Measurements from ENCODE around the gene SMYD3. TPM values are rescaled to one million over a fixed set of nuclear protein-coding genes. Genes with fewer than 3 reads are reported as not detected.

The SMYD3 gene
- total RNA-seq, 3 donors from 2014 or later (not counting 1 experiment from before 2014, with no cell fraction given) = 43.6 to 48.0 (median 46.1) TPM

DNA sequence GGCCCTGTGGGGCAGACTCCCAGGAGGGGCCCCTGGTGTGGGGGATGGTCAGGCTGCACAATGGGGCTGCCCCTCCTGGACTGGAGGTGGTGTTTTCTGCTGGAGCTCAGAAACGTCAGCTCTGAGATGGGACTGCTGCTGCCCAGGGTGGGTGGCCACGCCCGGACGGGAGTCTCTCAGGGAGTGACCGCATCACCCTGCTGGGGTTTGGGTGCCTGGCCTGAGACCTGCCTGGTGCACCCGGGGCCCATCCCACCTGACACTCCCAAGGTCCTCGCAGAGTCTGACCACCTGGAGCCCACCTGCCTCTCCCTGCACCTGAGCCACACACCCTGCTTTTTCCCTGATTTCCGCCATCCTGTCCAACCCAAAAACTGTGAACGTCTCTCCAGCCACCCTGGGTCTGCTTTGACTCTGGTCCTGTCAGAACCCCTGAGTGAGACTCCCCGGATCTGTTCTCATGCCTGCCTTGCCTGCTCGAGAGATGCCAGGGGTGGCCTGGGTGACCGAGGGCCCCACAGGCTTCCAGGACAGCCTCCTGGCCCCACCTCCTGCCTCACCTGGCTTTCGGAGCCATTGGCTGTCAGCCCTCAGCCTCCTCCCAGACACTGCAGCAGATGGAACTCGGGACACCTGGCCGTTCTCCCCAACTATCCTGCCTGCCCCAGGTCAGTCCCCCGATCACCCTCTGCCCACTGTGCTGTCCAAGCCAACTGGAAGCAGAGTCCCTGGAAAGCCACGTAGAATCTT is 11.6 kb upstream of the SMYD3 start:
- Mint-ChIP-seq H3K27me3 (ENCODE audit: low read depth in 2 of 2) (no peaks in the 10 kb centered on the region), H3K27ac (no peak overlapping the region), H3K4me3 (no peak overlapping the region), H3K36me3 (no peaks in the 10 kb centered on the region), H3K4me1 (no peaks in the 10 kb centered on the region), H3K9me3 (no peaks in the 10 kb centered on the region)
- DNase-seq (no peak), ATAC-seq (no peak)
- intact Hi-C loops (cut with micrococcal nuclease) = no loop called here
- Histone ChIP-seq H3K9me3 (ENCODE audit: control insufficient read depth, insufficient read depth, low read length) (peaks cover 27% of the 10 kb centered on the region), H3K36me3 (ENCODE audit: control insufficient read depth, insufficient read depth, low read length) (no peaks in the 10 kb centered on the region), H3K4me1 (ENCODE audit: control insufficient read depth, insufficient read depth, low read length) (no peaks in the 10 kb centered on the region), H3K27me3 (ENCODE audit: control insufficient read depth, insufficient read depth, low read length) (no peaks in the 10 kb centered on the region), H3K27ac (ENCODE audit: low read length) (no peak overlapping the region), H3K4me3 (ENCODE audit: low read length) (no peak overlapping the region)
- TF ChIP-seq, protein P1, sequence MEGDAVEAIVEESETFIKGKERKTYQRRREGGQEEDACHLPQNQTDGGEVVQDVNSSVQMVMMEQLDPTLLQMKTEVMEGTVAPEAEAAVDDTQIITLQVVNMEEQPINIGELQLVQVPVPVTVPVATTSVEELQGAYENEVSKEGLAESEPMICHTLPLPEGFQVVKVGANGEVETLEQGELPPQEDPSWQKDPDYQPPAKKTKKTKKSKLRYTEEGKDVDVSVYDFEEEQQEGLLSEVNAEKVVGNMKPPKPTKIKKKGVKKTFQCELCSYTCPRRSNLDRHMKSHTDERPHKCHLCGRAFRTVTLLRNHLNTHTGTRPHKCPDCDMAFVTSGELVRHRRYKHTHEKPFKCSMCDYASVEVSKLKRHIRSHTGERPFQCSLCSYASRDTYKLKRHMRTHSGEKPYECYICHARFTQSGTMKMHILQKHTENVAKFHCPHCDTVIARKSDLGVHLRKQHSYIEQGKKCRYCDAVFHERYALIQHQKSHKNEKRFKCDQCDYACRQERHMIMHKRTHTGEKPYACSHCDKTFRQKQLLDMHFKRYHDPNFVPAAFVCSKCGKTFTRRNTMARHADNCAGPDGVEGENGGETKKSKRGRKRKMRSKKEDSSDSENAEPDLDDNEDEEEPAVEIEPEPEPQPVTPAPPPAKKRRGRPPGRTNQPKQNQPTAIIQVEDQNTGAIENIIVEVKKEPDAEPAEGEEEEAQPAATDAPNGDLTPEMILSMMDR (IDR thresholded peaks at IDR 0.05) = no peak
- WGBS (ENCODE audit: insufficient coverage) = 88% methylated on average over 17 of the region's 17 CpGs

DNA sequence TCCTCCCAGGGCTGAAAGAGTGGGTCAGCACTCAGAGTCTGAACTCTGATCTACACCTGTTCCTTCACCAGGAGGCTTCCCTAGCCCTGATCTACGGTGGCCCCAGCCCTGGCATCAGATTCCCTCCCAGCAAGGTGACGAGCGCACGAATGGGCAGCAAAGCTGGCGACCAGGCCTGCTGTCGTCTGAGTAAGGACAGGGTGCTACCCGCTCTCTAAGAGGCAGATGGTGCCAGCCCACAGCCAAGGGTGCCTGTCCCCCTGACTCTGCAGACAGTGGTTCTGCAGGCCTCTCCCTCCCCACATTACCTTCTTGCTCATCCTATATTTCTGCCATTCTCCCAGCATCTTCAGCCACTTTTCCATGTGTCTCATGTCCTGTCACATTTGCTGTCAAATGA is 10.3 kb upstream of the SMYD3 start:
- H3K36me3 ChIP-seq (ENCODE audit: control insufficient read depth, insufficient read depth, low read length) = no peaks in the 10 kb centered on the region
- H3K27ac ChIP-seq (ENCODE audit: low read length) = no peak overlapping the region
- ATAC-seq (no peak), DNase-seq (no peak)
- WGBS (ENCODE audit: insufficient coverage) = 80% methylated on average over 7 of the region's 7 CpGs
- no peaks in the 10 kb centered on the region for H3K4me1 ChIP-seq (ENCODE audit: control insufficient read depth, insufficient read depth, low read length)
- H3K27ac Mint-ChIP-seq = no peak overlapping the region
- H3K4me1 Mint-ChIP-seq = no peaks in the 10 kb centered on the region
- TF ChIP-seq, protein P1 (IDR thresholded peaks at IDR 0.05) = no peak
- H3K4me3 Mint-ChIP-seq = no peak overlapping the region
- no peaks in the 10 kb centered on the region for H3K36me3 Mint-ChIP-seq
- intact Hi-C loops (cut with micrococcal nuclease) = no loop called here
- H3K9me3 Mint-ChIP-seq = no peaks in the 10 kb centered on the region
- H3K4me3 ChIP-seq (ENCODE audit: low read length) = no peak overlapping the region
- no peaks in the 10 kb centered on the region for H3K27me3 ChIP-seq (ENCODE audit: control insufficient read depth, insufficient read depth, low read length)
- H3K9me3 ChIP-seq (ENCODE audit: control insufficient read depth, insufficient read depth, low read length) = peaks cover 27% of the 10 kb centered on the region
- no peaks in the 10 kb centered on the region for H3K27me3 Mint-ChIP-seq (ENCODE audit: low read depth in 2 of 2)

DNA sequence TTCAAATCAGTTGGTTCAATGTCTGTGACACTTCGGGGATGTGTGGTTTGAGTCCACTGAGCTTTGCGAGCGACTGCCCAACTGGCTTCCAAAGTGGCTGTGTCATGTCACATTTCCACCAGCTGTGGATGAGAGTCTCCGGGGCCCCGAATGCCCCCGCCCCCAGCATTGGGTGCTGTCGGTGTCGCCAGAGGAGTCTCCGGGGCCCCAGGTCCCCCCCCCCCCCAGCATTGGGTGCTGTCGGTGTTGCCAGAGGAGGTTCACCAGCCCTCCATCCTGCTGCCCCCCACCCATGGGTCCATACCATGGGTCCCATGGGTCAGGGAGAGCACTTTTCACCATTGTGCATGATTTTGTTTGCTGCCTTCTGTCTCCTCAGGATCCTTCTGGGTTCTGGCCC is 9.0 kb upstream of the SMYD3 start:
- no peaks in the 10 kb centered on the region for H3K36me3 Mint-ChIP-seq
- no peaks in the 10 kb centered on the region for H3K4me1 ChIP-seq (ENCODE audit: control insufficient read depth, insufficient read depth, low read length)
- no peak overlapping the region for H3K4me3 ChIP-seq (ENCODE audit: low read length)
- DNase-seq (no peak), ATAC-seq (no peak)
- no peak overlapping the region for H3K27ac ChIP-seq (ENCODE audit: low read length)
- no peaks in the 10 kb centered on the region for H3K27me3 Mint-ChIP-seq (ENCODE audit: low read depth in 2 of 2)
- H3K9me3 ChIP-seq (ENCODE audit: control insufficient read depth, insufficient read depth, low read length) = peaks cover 27% of the 10 kb centered on the region
- H3K27me3 ChIP-seq (ENCODE audit: control insufficient read depth, insufficient read depth, low read length) = no peaks in the 10 kb centered on the region
- no peak overlapping the region for H3K4me3 Mint-ChIP-seq
- H3K4me1 Mint-ChIP-seq = no peaks in the 10 kb centered on the region
- no peaks in the 10 kb centered on the region for H3K9me3 Mint-ChIP-seq
- WGBS (ENCODE audit: insufficient coverage) = 94% methylated on average over 10 of the region's 10 CpGs
- TF ChIP-seq, protein P1 (IDR thresholded peaks at IDR 0.05) = no peak
- no peak overlapping the region for H3K27ac Mint-ChIP-seq
- intact Hi-C loops (cut with micrococcal nuclease) = no loop called here
- no peaks in the 10 kb centered on the region for H3K36me3 ChIP-seq (ENCODE audit: control insufficient read depth, insufficient read depth, low read length)

Measured in natural killer cell (primary cell).